ENCODE measurements around the gene DGKZ.

DGKZ gene

GRCh38 chr11:46348566-46349401 lies 1.5 kb downstream of the DGKZ start:
- DNase-seq, result no peak

DNA sequence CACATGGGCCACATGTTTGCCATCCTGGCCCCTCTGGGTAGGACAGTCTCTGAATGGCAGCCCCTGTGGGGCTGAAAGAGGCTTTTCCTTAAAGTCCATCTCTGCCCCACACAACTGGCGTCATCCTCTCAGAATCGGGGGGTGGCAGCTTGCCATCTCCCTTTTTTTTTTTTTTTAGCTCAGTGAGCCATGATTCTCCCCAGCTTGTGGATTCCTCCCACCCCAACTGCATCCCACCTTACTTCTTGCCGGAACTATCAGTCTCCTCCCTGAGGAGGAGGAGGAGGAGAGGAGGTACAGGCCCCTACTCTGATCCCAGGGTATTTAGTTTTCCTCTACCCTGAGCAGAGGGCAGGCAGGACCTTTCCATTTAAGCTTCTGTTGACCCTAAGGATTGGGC lies 3.4 kb downstream of the DGKZ start:
- no peak for DNase-seq

DNA sequence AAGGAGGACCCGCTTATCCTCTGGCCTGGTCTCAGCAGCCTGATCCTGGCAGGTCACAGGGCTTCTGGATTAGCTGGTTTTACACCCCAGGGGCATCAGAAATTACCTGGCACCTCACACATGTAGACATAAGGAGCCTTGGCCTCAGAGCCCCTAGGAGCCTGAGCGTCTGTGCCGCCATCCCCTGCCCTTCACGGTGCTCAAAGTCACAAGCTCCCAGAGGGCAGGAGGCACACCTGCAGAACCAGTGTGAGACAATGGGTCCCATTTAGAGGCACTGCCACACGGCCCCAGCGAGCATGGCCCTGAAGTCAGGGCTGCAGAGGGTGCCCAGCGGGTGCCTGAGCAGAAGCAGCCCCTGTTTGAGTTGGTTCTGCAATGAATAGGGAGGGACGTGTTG lies 3.9 kb downstream of the DGKZ start:
- DNase-seq, result no peak

- no peak for DNase-seq
Measured at GRCh38 chr11:46351606-46352005, 4.3 kb downstream of the DGKZ start.

DNA sequence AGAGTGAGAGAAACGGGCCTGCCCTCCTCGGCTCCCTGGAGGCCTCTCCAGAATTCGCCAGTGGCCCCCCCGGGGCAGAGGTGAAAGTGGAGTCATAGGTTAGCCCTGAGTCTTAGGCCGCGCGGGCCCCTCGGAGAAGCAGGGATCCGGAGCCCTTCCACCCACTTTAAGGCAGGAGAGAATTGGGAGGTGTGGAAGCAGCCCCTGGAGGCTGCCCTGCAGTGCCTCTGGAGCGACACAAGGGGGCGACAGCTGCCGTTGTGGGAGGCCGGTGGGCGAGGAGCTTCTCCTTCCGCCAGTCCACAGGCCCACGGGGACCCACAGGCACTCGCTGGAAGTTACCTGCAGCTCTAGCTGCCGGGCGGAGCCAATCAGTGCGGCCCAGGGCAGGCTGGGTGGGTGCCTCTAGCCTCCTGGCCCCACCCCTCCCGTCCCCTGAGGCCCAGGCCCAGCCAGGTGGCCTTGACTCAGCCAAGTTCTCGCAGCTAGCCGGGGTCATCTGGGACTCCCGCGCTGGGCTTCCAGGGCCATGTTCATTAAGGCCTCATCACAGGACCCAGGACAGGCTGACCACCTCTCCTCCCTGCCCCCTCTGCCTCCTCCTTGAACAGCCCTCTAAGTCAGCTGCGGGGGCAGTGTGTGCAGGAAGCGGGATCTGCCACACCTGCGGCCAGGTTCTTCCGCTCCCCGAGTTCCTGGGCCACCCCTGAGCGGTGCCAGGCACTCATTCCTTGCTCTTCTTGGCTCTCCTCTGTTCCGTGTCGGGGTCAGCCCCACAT lies 5.0 kb downstream of the DGKZ start:
- no peak for DNase-seq

- no peak for DNase-seq
Measured at GRCh38 chr11:46353698-46354097, 6.4 kb downstream of the DGKZ start.

DNA sequence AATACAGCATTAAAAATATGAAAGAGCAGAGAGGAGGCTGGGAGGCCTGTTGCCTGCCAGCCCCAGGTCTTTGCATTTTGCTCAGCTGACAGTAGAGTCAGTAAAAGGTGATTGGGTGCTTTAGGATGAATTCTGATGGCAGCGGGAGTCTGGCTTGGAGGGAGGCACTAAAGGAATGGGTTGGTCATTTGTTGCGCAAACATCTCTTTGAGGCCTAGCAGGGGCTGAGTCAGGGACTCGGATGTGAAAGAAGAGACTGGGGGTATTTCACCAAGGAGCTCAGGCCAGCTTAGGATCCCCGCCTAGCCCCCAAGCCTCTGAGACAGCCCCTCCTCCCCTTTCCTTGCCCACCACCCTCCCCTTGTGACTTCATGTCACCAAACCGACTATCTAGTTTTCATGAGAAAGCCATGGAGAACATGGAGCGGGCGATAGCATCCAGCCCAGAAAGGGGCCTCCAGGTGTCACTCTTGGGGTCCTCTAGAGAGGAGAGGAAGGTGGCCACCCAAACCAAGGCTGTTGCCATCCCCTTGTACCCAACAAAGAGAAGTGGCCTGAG lies 9.7 kb downstream of the DGKZ start:
- no peak for DNase-seq

DNA sequence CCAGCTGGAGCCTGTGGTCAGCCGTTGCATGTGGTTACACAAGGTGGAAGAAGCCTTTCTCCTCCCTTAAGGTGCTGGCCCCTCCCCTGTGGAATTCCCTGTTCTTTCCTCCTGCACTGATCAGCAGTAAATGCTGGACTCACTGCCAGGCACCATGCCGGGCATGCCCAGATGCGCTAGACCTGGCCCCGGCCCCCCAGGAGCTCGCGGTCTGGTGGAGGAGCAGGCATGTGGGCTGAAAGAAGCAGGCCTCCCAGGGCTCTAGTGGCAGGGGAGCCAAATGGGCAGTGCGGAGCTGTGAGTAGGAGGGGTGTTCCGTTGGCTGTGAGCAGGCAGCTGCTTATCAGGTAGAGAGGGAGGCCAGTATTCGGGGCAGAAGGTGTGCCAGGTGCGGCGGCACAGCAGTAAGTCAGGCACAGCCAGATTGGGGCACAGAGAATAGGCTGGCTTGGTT lies 10.2 kb downstream of the DGKZ start:
- no peak for DNase-seq

DNA sequence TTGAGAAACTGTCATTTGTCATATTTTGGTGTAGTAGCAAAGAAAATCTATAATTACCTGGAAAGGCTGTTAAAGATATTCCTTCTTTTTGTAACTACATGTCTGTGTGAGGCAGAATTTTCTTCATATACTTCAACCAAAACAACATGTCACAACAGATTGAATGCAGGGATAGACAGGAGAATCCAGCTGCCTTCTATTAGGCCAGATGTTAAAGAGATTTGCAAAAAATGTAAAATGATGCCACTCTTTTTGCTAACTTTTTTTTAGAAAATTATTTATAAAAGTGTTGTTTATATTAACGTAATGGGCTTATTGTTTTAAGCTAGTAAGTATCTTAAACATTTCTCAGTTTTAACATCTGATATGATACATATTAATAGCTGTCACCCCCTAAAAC lies 12.7 kb downstream of the DGKZ start:
- no peak for DNase-seq

- DNase-seq, result no peak
Measured at GRCh38 chr11:46360878-46361277, 13.6 kb downstream of the DGKZ start.

- DNase-seq, result no peak
Measured at GRCh38 chr11:46361283-46362155, 14.3 kb downstream of the DGKZ start.

- no peak for DNase-seq
Measured at GRCh38 chr11:46362156-46363030, 15.1 kb downstream of the DGKZ start.

- no peak for DNase-seq
Measured at GRCh38 chr11:46363031-46363407, 15.8 kb downstream of the DGKZ start.

DNA sequence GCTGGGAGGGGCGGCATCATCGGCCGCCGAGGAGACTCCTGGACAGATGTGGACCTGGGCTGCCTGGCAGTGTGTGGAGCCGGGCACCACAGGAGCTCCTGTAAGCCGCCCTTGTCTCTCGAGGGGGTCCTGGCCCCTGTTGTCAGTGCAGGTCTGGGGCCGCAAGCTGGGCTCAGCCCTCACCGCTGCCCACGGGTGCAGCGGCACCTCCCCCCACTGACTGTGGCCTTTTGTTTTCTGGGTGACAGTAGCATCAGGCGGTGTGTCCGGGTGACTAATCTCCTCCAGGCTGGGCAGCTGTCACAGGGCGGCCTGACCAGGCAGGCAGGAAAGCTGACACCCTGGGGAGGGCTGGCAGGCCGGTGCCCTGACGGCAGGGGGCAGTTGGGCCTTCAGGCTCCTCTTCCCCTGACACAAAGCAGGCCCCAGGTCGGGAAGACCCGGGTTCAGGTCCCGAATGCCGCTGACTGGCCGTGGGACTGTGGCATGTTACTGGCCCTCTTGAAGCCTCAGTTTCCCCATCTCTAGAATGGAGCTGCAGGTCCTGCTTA lies 16.3 kb downstream of the DGKZ start:
- DNase-seq, result no peak

- no peak for DNase-seq
Measured at GRCh38 chr11:46364056-46364455, 16.8 kb downstream of the DGKZ start.

GRCh38 chr11:46364791-46365190 lies 17.5 kb downstream of the DGKZ start:
- no peak for DNase-seq

DNA sequence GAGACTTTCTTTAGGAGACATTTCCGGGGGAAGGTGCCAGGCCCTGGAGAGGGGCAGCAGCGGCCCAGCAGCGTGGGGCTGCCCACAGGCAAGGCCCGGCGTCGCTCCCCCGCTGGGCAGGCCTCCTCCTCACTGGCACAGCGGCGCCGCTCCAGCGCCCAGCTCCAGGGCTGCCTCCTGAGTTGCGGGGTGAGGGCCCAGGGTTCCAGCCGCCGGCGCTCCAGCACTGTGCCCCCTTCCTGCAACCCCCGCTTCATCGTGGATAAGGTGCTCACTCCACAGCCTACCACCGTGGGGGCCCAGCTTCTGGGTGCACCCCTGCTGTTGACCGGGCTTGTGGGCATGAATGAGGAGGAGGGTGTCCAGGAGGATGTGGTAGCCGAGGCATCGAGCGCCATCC lies 19.0 kb downstream of the DGKZ start:
- no peak for DNase-seq

DNA sequence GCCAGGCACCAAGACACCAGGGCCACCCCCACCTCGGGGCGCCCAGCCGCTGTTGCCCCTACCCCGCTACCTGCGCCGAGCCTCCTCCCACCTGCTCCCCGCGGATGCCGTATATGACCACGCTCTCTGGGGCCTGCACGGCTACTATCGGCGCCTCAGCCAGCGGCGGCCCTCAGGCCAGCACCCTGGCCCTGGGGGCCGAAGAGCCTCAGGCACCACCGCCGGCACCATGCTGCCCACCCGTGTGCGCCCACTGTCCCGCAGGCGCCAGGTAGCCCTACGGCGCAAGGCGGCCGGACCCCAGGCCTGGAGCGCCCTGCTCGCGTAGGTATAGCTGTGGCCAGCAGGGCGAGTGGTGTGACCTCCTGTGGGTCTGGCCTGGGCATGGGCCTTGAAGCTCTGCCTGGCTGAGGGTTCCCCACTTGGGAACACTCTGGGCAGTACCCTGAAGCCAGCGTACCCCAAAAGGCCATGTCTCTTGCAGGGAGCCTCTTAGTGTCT lies 19.4 kb downstream of the DGKZ start:
- DNase-seq, result no peak

DNA sequence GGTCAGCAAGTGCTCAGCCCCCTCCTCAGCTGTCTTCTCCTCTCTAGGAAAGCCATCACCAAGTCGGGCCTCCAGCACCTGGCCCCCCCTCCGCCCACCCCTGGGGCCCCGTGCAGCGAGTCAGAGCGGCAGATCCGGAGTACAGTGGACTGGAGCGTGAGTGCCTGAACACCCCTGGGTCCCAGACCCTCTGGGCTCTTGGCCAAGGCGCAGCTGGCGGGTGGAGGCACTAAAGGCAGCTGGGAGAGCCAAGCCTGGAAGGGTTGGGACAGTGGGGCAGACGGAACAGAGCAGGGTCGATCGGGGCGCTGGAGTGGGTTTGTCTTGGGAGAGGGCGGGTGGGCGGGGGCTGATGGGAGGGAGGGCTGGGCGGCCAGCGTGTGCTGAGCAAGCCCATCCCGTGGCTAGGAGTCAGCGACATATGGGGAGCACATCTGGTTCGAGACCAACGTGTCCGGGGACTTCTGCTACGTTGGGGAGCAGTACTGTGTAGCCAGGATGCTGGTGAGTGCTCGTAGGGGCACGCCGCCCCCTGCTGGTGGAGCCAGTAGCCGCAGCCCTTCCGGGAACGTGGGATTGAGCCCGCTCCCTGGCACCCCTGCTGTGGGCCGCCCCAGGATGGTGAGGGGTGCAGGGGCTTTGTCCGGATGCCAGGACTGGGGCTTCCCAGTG lies 20.1 kb downstream of the DGKZ start:
- no peak for DNase-seq

DNA sequence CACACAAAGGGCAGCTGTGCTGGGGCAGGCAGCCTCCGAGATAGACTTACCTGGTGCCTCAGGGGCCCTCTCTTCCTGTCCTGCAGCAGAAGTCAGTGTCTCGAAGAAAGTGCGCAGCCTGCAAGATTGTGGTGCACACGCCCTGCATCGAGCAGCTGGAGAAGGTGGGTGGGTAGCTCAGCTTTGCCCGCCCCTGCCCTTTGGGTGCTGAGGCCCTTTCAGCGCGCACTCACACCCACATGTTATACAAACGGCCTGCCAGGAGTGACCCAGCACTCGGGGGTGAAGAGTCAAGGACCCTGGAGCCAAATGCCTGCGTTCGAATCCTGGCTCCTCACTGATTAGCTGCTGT lies 20.6 kb downstream of the DGKZ start:
- no peak for DNase-seq
